Peyer's patch (tissue), 4 donors: ENCODE data around the gene HOXC11.

ENCODE experiments used
- CTCF ChIP-seq, 6 experiments: fragments of 450-650 bp in 4 of 6; fragments of 200-600 bp in 2 of 6; sonication (generic) in 1 of 6; IDR thresholded peaks; one replicate each; pipeline ENCODE4 v1.5.1; 2017 to 2019; ENCODE audit warnings: antibody characterized with exemption in 6 of 6, mild to moderate bottlenecking in 3 of 6, moderate library complexity in 1 of 6
- POLR2A ChIP-seq, 2 donors: fragments of 450-650 bp; IDR thresholded peaks; one replicate each; pipeline ENCODE4 v1.5.1; 2017; ENCODE audit warnings: antibody characterized with exemption in 2 of 2, mild to moderate bottlenecking in 2 of 2, moderate library complexity in 2 of 2

- TF ChIP-seq CTCF (IDR thresholded peaks at IDR 0.05) (no peak), POLR2A (IDR thresholded peaks at IDR 0.05) (no peak)
These were observed 12.7 kb downstream of the HOXC11 start for GRCh38 chr12:53985692-53985993.
